HepG2 (cell line): Measurements from ENCODE around the gene AARS1. TPM values are rescaled to one million over a fixed set of nuclear protein-coding genes. Genes with fewer than 3 reads are reported as not detected.

ENCODE experiments used
- CBX2 ChIP-seq, 2 experiments: fragments of 200-600 bp in 1 of 2; sonication (generic); formaldehyde crosslinking in 1 of 2; IDR thresholded peaks; 2 replicates each; pipeline versions ENCODE4 v1.7.0 to v1.8.1; 2018 to 2022; ENCODE audit warnings: low read depth in 2 of 2, low read length in 1 of 2, mild to moderate bottlenecking in 1 of 2, missing genetic modification reagents in 1 of 2
- ETV6 ChIP-seq: sonication (generic); formaldehyde crosslinking; conservative IDR thresholded peaks from 2 replicates; pipeline ENCODE4 v1.4.0; 2020; ENCODE audit warnings: missing genetic modification reagents
- GZF1 ChIP-seq: sonication (generic); formaldehyde crosslinking; IDR thresholded peaks from 2 replicates; pipeline ENCODE4 v1.5.1; 2020; ENCODE audit warnings: mild to moderate bottlenecking, missing genetic modification reagents
- MLX ChIP-seq: IDR thresholded peaks from 2 replicates; pipeline ENCODE4 v1.6.1; 2016
- NCOA5 ChIP-seq: sonication (generic); formaldehyde crosslinking; IDR thresholded peaks from 2 replicates; pipeline ENCODE4 v1.4.0; 2020; ENCODE audit warnings: missing genetic modification reagents
- NR3C1 ChIP-seq: sonication (generic); formaldehyde crosslinking; IDR thresholded peaks from 2 replicates; pipeline ENCODE4 v1.4.0; 2020; ENCODE audit warnings: missing genetic modification reagents
- PAX8 ChIP-seq: sonication (generic); formaldehyde crosslinking; IDR thresholded peaks from 2 replicates; pipeline ENCODE4 v1.8.0; 2022; ENCODE audit warnings: mild to moderate bottlenecking, missing genetic modification reagents, borderline replicate concordance
- POLR2A ChIP-seq, 2 experiments: IDR thresholded peaks; 2 replicates each; pipeline ENCODE4 v1.6.1; 2011; ENCODE audit warnings: low read depth in 2 of 2, low read length in 2 of 2, mild to moderate bottlenecking in 1 of 2, moderate library complexity in 1 of 2; ENCODE audit not compliant: insufficient read depth in 1 of 2
- WIZ ChIP-seq: sonication (generic); formaldehyde crosslinking; IDR thresholded peaks from 2 replicates; pipeline ENCODE4 v1.5.1; 2020; ENCODE audit warnings: mild to moderate bottlenecking, missing genetic modification reagents
- ZKSCAN5 ChIP-seq: sonication (generic); formaldehyde crosslinking; IDR thresholded peaks from 2 replicates; pipeline ENCODE4 v1.5.1; 2020; ENCODE audit warnings: mild to moderate bottlenecking, missing genetic modification reagents
- ZNF343 ChIP-seq: sonication (generic); formaldehyde crosslinking; IDR thresholded peaks from 2 replicates; pipeline ENCODE4 v1.4.0; 2020; ENCODE audit warnings: mild to moderate bottlenecking, missing genetic modification reagents
- ZNF44 ChIP-seq: sonication (generic); formaldehyde crosslinking; IDR thresholded peaks from 2 replicates; pipeline ENCODE4 v1.5.1; 2020; ENCODE audit warnings: mild to moderate bottlenecking, missing genetic modification reagents
- ZNF550 ChIP-seq: sonication (generic); formaldehyde crosslinking; IDR thresholded peaks from 2 replicates; pipeline ENCODE4 v1.4.0; 2020; ENCODE audit warnings: mild to moderate bottlenecking, missing genetic modification reagents, borderline replicate concordance
- ZNF609 ChIP-seq: sonication (generic); formaldehyde crosslinking; IDR thresholded peaks from 2 replicates; pipeline ENCODE4 v1.4.0; 2020; ENCODE audit warnings: mild to moderate bottlenecking, missing genetic modification reagents, borderline replicate concordance
- ZNF644 ChIP-seq: IDR thresholded peaks from 2 replicates; pipeline ENCODE4 v1.6.1; 2016; ENCODE audit warnings: low read depth
- ZNF75D ChIP-seq: sonication (generic); formaldehyde crosslinking; IDR thresholded peaks from 2 replicates; pipeline ENCODE4 v1.8.1; 2023; ENCODE audit warnings: missing genetic modification reagents, mild to moderate bottlenecking, borderline replicate concordance
- ZNF839 ChIP-seq: sonication (generic); formaldehyde crosslinking; IDR thresholded peaks from 2 replicates; pipeline ENCODE4 v1.4.0; 2020; ENCODE audit warnings: missing genetic modification reagents, mild to moderate bottlenecking, borderline replicate concordance
- ZNF850 ChIP-seq: sonication (generic); formaldehyde crosslinking; conservative IDR thresholded peaks from 2 replicates; pipeline ENCODE4 v1.9.0; 2021; ENCODE audit warnings: mild to moderate bottlenecking, missing genetic modification reagents
- ZNF878 ChIP-seq: sonication (generic); formaldehyde crosslinking; IDR thresholded peaks from 2 replicates; pipeline ENCODE4 v1.8.1; 2023; ENCODE audit warnings: mild to moderate bottlenecking, missing genetic modification reagents, moderate library complexity
- ZSCAN12 ChIP-seq: sonication (generic); formaldehyde crosslinking; IDR thresholded peaks from 2 replicates; pipeline ENCODE4 v1.9.0; 2021; ENCODE audit warnings: mild to moderate bottlenecking, missing genetic modification reagents
- ZSCAN29 ChIP-seq: sonication (generic); formaldehyde crosslinking; conservative IDR thresholded peaks from 2 replicates; pipeline ENCODE4 v1.4.0; 2020; ENCODE audit warnings: mild to moderate bottlenecking, missing genetic modification reagents
- ZXDC ChIP-seq: sonication (generic); formaldehyde crosslinking; IDR thresholded peaks from 2 replicates; pipeline ENCODE4 v1.5.0; 2020; ENCODE audit warnings: mild to moderate bottlenecking, missing genetic modification reagents
- polyA plus RNA-seq, 8 experiments: library from polyadenylated mRNA; depleted of rRNA in 3 of 8; stranded (reverse) in 7 of 8; unstranded in 1 of 8; fragments of >200 nt; fragmentation: Illumina TruSeq in 4 of 8; extraction: Trizol in 4 of 8; gene quantifications; 2 replicates each; pipeline versions ENCODE4 v1.2.1 to v1.2.3, GENCODE V29; 2011 to 2016; ENCODE audit warnings: low read depth in 4 of 8, missing spikeins in 1 of 8, mixed read lengths in 1 of 8; ENCODE audit not compliant: insufficient read depth in 1 of 8
- total RNA-seq, 5 experiments: library from RNA; depleted of rRNA; stranded (reverse); fragments of >200 nt; fragmentation: Illumina TruSeq; extraction: Trizol; gene quantifications; 2 replicates each; pipeline ENCODE4 v1.2.3, GENCODE V29; 2016; ENCODE audit warnings: low read depth in 1 of 5

Gene AARS1
- total and polyA plus RNA-seq, 2 of the 13 experiments (the other 11 are each of a cell fraction or from before 2014, with no cell fraction given) = 107 to 132 TPM

GRCh38 chr16:70250748-70251628, 38.3 kb downstream of the AARS1 start (continued):
- TF ChIP-seq ZNF343 (CRISPR knock-in tag) (no peak), ZNF44 (0 out of 2 replicates have a peak, but pooled peaks have one; percentile 45), NR3C1 (CRISPR knock-in tag) (no peak), ZXDC (CRISPR knock-in tag) (peak; percentile 61; the same call in 1 of the 2 replicates), ZSCAN29 (CRISPR knock-in tag) (0 out of 2 replicates have a peak, but pooled peaks have one; percentile 45), NCOA5 (no peak), PAX8 (CRISPR knock-in tag) (peak; percentile 90), ZNF878 (CRISPR knock-in tag) (no peak), ZNF850 (CRISPR knock-in tag) (no peak), WIZ (CRISPR knock-in tag) (no peak), GZF1 (CRISPR knock-in tag) (no peak), ZNF609 (CRISPR knock-in tag) (peak; percentile 58; the same call in 1 of the 2 replicates), ZNF75D (CRISPR knock-in tag) (no peak), ZKSCAN5 (CRISPR knock-in tag) (no peak), ETV6 (peak; percentile 82), POLR2A (IDR thresholded peaks at IDR 0.05; ENCODE audit: insufficient read depth in 1 of 2, low read depth in 2 of 2, low read length in 2 of 2) (peak in 1 of 2 experiments; percentile 28; a peak in 1 of 4 replicates), ZNF550 (no peak; the same call in 1 of the 2 replicates), ZNF644 (no peak), ZSCAN12 (CRISPR knock-in tag) (no peak), ZNF839 (CRISPR knock-in tag) (no peak), MLX (CRISPR knock-in tag) (no peak), CBX2 (IDR thresholded peaks at IDR 0.05; ENCODE audit: low read depth, low read length) (no peak), CBX2 (CRISPR knock-in tag; IDR thresholded peaks at IDR 0.05; ENCODE audit: low read depth) (0 out of 2 replicates have a peak, but pooled peaks have one; percentile 74)
